ENCODE data around the gene IFT74.

IFT74 gene

DNA sequence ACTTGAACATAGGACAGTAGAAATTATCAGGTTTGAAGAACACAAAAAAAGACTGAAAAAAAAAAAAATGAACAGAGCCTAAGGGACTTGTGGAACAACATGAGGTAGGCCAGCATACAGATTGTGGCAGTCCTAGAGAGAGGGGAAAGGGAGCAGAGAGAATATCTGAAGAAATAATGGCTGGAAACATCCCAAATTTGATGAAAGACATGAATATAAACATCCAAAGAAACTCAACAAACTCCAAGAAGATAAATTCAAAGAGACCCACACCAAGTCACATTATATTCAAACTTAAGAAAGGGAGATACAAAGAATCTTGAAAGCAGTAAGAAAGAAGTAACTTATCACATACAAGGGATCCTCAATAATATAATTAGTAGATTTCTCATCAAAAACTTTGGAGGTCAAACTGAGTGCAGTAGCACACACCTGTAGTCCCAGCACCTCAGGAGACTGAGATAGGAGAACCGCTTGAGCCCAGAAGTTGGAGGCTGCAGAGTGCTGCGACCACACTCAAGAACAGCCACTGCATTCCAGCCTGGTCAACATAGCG, 18.3 kb upstream of the IFT74 start:
- TF ChIP-seq CTCF (conservative IDR thresholded peaks at IDR 0.05; ENCODE audit: low read length) = no peak
- no peak overlapping the region for H3K4me3 ChIP-seq (ENCODE audit: low read length)
- no peak for DNase-seq (ENCODE audit: low read depth)

DNA sequence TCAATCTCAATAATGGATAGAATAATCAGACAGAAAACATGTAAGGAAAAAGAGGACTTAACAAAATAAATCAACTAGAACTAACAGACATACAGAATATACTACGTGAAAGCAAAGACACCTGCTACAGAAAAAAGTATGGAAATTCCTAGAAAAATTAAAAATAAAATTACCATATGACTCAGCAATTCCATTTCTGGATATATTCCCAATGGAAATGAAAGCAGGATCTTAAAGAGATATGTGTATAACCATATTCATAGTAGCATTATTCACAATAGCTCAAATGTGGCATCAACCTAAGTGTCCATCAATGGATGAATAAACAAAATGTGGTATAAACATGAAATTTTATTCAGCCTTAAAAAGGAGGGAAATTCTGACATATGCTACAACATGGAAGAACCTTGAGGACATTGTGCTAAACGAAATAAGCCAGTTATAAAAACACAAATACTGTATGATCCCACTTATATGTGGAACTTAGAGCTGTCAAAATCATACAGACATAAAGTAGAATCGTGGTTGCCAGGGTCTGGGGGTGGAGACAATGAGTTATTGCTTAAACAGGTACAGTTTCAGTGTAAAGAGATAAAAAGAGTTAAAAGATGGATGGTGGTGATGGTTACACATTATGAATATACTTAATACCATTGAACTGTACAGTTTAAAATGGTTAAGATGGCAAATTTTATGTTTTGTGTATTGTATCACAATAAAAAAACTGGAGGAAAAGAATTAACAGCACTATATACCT, 16.1 kb upstream of the IFT74 start:
- DNase-seq (ENCODE audit: low read depth) = no peak
- H3K4me3 ChIP-seq (ENCODE audit: low read length) = no peak overlapping the region
- no peak for TF ChIP-seq CTCF (conservative IDR thresholded peaks at IDR 0.05; ENCODE audit: low read length)

DNA sequence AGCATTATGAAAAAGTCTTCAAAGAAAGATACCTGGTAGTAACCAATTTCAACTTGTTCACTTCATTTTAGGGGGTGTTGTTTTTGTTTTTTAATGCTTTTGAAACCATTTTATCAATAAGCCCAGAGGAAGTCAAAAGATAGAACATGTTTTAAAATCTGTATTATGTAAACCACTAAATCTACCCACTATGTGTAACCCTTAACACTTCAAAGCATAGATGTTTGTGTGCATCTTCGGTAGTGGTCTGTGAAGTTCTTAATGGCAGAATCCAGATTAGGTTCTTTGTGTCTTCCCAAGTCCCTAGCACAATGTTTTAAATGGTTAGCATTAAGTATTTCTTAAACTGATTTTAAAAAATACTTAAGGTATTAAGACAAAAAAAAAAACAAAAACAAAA, 15.4 kb upstream of the IFT74 start:
- no peak overlapping the region for H3K4me3 ChIP-seq (ENCODE audit: low read length)
- TF ChIP-seq CTCF (conservative IDR thresholded peaks at IDR 0.05; ENCODE audit: low read length) = no peak
- no peak for DNase-seq (ENCODE audit: low read depth)

DNA sequence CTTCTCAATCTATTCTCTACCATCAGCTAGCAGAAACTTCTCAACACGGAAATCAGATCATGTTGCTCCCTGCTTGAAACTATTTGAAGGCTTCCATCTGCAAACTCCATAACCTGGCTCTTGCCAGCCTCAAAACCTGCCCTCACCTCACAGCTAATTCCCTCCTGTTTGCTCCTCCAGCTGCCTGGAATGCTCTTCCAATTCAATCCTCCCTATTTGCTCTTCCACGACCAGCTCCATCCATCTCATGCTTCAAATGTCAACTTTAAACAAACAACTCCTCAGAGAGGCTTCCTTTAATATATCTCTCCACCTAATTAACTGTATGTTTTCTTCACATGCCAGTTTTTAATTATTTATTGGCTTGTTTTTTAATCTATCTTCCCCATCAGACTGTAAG, 10.6 kb upstream of the IFT74 start:
- peak overlapping the region; percentile 95 for H3K4me3 ChIP-seq (ENCODE audit: low read length)
- no peak for TF ChIP-seq CTCF (conservative IDR thresholded peaks at IDR 0.05; ENCODE audit: low read length)
- DNase-seq (ENCODE audit: low read depth) = no peak

GRCh38 chr9:26946753-26947727, 9.2 kb upstream of the IFT74 start, which contains the start of gene PLAA:
Gene PLAA, minus strand, starts transcription at chr9:26947242. Its CDS starts 197 bp downstream, at chr9:26947045.
- TF ChIP-seq CTCF (conservative IDR thresholded peaks at IDR 0.05; ENCODE audit: low read length) = no peak
- DNase-seq (ENCODE audit: low read depth) = peak; percentile 85
- peak within 1 kb of the TSS; percentile 95 for H3K4me3 ChIP-seq (ENCODE audit: low read length)

DNA sequence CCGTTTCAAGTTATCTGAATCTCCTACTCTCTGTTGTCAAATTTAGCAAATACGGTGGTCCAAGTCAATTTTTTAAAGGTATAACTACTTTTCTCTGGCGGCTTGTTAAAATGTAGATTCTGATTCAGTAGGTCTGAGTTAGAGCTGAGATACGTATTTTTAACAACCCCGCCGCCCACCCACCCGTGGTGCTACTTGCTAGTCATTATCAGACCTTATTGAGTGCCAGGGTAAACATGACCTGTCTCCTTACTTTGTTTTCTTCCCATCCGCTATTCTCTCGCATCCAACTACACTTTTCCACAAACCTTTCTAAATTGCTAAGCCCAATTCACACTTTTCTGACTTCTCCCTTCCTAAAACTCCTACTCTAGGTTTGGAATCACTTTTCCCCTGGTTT, 8.5 kb upstream of the IFT74 start:
- H3K4me3 ChIP-seq (ENCODE audit: low read length) = peak overlapping the region; percentile 95
- no peak for TF ChIP-seq CTCF (conservative IDR thresholded peaks at IDR 0.05; ENCODE audit: low read length)
- DNase-seq (ENCODE audit: low read depth) = no peak

All from AG10803 (cell line).